SJCRH30 (cell line): Measurements from ENCODE around the gene IFIT5. TPM values are rescaled to one million over a fixed set of nuclear protein-coding genes. Genes with fewer than 3 reads are reported as not detected.

Source experiments
- total RNA-seq: library from RNA; depleted of rRNA; stranded (reverse); fragments of >200 nt; shearing (Covaris generic); gene quantifications from 2 replicates; pipeline ENCODE4 v1.2.3, GENCODE V29; 2014; rRNA removed

The IFIT5 gene
- total RNA-seq, 1 experiment from 2014 or later, result 8.1 TPM

Other genes with a start within 250 kb of the IFIT5 start
- 0.22 TPM in 1 of 2 replicates, not detected in the other for gene CH25H, start 207.3 kb upstream of the IFIT5 start, total RNA-seq
- gene LIPA, start 162.8 kb upstream of the IFIT5 start, total RNA-seq, result 14.5 and 14.6 TPM in 2 replicates
- gene IFIT2, start 112.5 kb upstream of the IFIT5 start, total RNA-seq, result 0.26 and 0.28 TPM in 2 replicates
- 0.73 and 0.76 TPM in 2 replicates for gene IFIT3, start 86.6 kb upstream of the IFIT5 start, total RNA-seq
- not detected in 2 replicates for gene IFIT1B, start 36.5 kb upstream of the IFIT5 start, total RNA-seq
- 0.33 and 0.36 TPM in 2 replicates for gene IFIT1, start 21.9 kb upstream of the IFIT5 start, total RNA-seq
- gene SLC16A12, start 121.0 kb downstream of the IFIT5 start, total RNA-seq, result 0.15 and 0.18 TPM in 2 replicates
- gene PANK1, start 230.7 kb downstream of the IFIT5 start, total RNA-seq, result 13.6 and 14.2 TPM in 2 replicates